ENCODE results near the gene OR2D2. TPM values are rescaled to one million over a fixed set of nuclear protein-coding genes. Genes with fewer than 3 reads are reported as not detected.
"Not testable (repeated sequence)": the region's sequence is repeated elsewhere in the genome, so short reads cannot be mapped to it uniquely, and the experiment has no call there.

OR2D2 gene
- total RNA-seq, 1 donor from 2014 or later: 0.64 TPM

DNA sequence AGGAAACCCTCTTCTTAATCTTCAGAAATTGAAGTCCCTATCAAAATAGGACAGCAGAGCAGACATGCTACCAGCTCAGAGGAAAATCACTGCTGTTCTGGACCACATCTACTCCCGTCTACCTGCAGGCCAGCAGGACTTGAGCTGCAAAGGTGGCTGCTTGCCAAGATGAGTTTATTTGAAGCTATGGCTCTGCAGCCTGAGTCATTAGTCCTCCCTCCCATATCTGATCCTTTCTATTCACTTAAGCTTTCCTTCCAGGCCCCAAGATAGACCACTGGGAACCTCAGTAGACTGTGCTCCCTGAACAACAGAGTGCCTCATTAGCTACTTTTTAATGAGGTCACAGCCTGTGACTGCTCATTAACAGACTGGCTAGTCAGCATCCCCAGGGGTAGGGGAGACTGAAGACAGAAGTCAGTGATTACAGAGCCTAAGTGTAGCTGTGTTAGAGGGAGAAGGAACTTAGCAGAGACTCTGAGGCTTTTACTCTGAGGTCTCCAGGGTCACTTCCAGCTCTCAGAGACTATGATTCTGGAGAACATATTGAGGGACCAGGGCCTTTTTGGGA lies 36.2 kb downstream of the OR2D2 start:
- Mint-ChIP-seq H3K4me3 (ENCODE audit: unreplicated experiment) (no peak overlapping the region), H3K27ac (ENCODE audit: unreplicated experiment) (peak overlapping the region; percentile 65), H3K36me3 (ENCODE audit: unreplicated experiment) (peaks cover 8% of the 10 kb centered on the region)

DNA sequence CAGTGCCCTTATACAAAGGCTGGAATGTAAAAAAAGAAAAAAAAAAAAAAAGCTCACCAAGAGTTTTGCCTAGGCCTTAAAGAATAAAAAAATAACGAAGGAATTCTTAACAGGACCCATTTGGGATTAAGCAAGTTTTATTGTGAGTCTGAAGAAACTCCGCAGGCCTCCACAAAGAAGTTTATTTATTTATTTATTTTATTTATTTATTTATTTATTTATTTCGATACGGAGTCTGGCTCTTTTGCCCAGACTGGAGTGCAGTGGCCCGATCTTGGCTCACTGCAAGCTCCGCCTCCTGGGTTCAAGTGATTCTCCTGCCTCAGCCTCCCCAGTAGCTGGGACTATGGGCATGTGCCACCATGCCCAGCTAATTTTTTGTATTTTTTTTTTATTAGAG lies 37.5 kb downstream of the OR2D2 start:
- not testable (repeated sequence) for H3K9me3 Mint-ChIP-seq (ENCODE audit: unreplicated experiment); H3K27ac Mint-ChIP-seq (ENCODE audit: unreplicated experiment); H3K4me3 Mint-ChIP-seq (ENCODE audit: unreplicated experiment); H3K36me3 Mint-ChIP-seq (ENCODE audit: unreplicated experiment); DNase-seq; H3K4me1 Mint-ChIP-seq (ENCODE audit: low read depth, unreplicated experiment); H3K27me3 Mint-ChIP-seq (ENCODE audit: unreplicated experiment)

More for the DNA sequence above, 36.2 kb downstream of the OR2D2 start:
- peak; percentile 19 for DNase-seq
- H3K27me3 Mint-ChIP-seq (ENCODE audit: unreplicated experiment): no peaks in the 10 kb centered on the region
- no peaks in the 10 kb centered on the region for H3K9me3 Mint-ChIP-seq (ENCODE audit: unreplicated experiment)
- H3K4me1 Mint-ChIP-seq (ENCODE audit: low read depth, unreplicated experiment): peaks cover 10% of the 10 kb centered on the region
- TF ChIP-seq, protein P1, sequence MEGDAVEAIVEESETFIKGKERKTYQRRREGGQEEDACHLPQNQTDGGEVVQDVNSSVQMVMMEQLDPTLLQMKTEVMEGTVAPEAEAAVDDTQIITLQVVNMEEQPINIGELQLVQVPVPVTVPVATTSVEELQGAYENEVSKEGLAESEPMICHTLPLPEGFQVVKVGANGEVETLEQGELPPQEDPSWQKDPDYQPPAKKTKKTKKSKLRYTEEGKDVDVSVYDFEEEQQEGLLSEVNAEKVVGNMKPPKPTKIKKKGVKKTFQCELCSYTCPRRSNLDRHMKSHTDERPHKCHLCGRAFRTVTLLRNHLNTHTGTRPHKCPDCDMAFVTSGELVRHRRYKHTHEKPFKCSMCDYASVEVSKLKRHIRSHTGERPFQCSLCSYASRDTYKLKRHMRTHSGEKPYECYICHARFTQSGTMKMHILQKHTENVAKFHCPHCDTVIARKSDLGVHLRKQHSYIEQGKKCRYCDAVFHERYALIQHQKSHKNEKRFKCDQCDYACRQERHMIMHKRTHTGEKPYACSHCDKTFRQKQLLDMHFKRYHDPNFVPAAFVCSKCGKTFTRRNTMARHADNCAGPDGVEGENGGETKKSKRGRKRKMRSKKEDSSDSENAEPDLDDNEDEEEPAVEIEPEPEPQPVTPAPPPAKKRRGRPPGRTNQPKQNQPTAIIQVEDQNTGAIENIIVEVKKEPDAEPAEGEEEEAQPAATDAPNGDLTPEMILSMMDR (IDR thresholded peaks at IDR 0.05; ENCODE audit: partially characterized antibody, unreplicated experiment): no peak

DNA sequence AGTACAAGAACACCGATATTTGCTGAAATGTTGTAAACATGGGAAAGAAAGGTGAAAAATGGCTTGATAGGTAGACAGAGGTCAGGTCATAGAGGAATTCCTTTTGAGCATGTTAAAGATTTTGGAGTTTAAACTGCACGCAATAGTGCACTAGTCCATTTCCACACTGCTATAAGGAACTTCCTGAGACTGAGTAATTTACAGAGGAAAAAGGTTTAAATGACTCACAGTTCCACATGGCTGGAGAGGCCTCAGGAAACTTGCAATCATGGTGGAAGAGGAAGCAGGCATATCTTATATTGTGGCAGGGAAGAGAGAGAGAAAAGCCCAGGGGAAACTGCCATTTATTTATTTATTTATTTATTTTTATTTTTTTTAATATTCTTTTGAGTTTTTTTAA lies 41.8 kb downstream of the OR2D2 start:
- Mint-ChIP-seq H3K27ac (ENCODE audit: unreplicated experiment) (no peak overlapping the region), H3K4me3 (ENCODE audit: unreplicated experiment) (no peak overlapping the region), H3K36me3 (ENCODE audit: unreplicated experiment) (peaks cover 12% of the 10 kb centered on the region), H3K27me3 (ENCODE audit: unreplicated experiment) (no peaks in the 10 kb centered on the region), H3K4me1 (ENCODE audit: low read depth, unreplicated experiment) (no peaks in the 10 kb centered on the region), H3K9me3 (ENCODE audit: unreplicated experiment) (peaks cover 1% of the 10 kb centered on the region)
- no peak for DNase-seq
- TF ChIP-seq, protein P1 (IDR thresholded peaks at IDR 0.05; ENCODE audit: partially characterized antibody, unreplicated experiment): no peak

DNA sequence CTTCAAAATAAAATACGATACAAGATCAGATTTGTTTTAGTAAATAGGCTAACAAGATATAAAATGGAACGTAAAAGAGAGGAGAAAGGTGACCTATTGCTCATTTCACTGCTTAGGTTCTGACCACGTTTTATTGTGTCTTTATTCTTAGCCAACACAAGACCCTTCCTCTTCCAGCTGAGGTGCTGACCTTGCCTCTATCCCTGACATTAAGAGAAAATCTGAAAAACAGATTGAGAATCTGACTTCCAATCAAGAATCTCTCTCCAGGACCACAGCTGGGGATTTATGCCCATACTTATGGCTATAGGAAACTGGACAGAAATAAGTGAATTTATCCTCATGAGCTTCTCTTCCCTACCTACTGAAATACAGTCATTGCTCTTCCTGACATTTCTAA lies 46.9 kb downstream of the OR2D2 start, which contains the start of gene OR10A5:
OR10A5 (plus strand) TSS at position 301 of the 400 bp plus-strand sequence; CDS start at position 301, 0 bp downstream.
- no peaks in the 10 kb centered on the region for H3K4me1 Mint-ChIP-seq (ENCODE audit: low read depth, unreplicated experiment)
- H3K9me3 Mint-ChIP-seq (ENCODE audit: unreplicated experiment): peaks cover 1% of the 10 kb centered on the region
- H3K36me3 Mint-ChIP-seq (ENCODE audit: unreplicated experiment): peaks cover 5% of the 10 kb centered on the region
- no peak within 1 kb of the TSS for H3K4me3 Mint-ChIP-seq (ENCODE audit: unreplicated experiment)
- H3K27me3 Mint-ChIP-seq (ENCODE audit: unreplicated experiment): no peaks in the 10 kb centered on the region
- TF ChIP-seq, protein P1 (IDR thresholded peaks at IDR 0.05; ENCODE audit: partially characterized antibody, unreplicated experiment): no peak
- no peak for DNase-seq
- no peak within 1 kb of the TSS for H3K27ac Mint-ChIP-seq (ENCODE audit: unreplicated experiment)

DNA sequence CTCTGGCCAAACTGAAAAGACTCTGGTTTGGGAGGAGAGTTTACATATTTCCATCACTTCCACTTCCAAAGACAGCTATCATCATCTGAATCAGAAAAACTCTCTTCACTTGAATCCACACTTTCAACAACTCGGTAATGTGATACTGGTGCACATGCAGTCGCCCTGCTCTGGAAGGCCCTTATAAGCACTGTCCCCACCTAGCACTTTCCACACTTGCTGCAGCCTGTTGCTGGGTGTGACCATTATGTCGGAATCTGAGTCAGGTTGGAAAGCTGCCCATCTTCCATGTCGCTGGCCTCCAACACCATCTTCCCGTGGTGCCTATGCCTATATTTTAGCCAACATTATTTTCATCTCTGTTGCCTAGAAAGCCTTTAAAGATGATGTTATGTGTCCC lies 47.9 kb downstream of the OR2D2 start:
- TF ChIP-seq, protein P1 (IDR thresholded peaks at IDR 0.05; ENCODE audit: partially characterized antibody, unreplicated experiment): no peak
- Mint-ChIP-seq H3K27me3 (ENCODE audit: unreplicated experiment) (no peaks in the 10 kb centered on the region), H3K36me3 (ENCODE audit: unreplicated experiment) (peaks cover 5% of the 10 kb centered on the region), H3K4me1 (ENCODE audit: low read depth, unreplicated experiment) (no peaks in the 10 kb centered on the region), H3K4me3 (ENCODE audit: unreplicated experiment) (no peak overlapping the region), H3K9me3 (ENCODE audit: unreplicated experiment) (peaks cover 1% of the 10 kb centered on the region), H3K27ac (ENCODE audit: unreplicated experiment) (no peak overlapping the region)
- DNase-seq: no peak

Measured in glutamatergic neuron (in vitro differentiated cells).